Stomach (tissue), 4 donors: ENCODE data around the gene KCNAB1.

Experiments
- EP300 ChIP-seq: sonication (generic); formaldehyde crosslinking; IDR thresholded peaks from one replicate; pipeline ENCODE4 v1.6.1; 2017; ENCODE audit warnings: antibody characterized with exemption
- POLR2A ChIP-seq, 4 donors: fragments of 450-650 bp; IDR thresholded peaks; one replicate each; pipeline ENCODE4 v1.6.1; 2016; ENCODE audit warnings: antibody characterized with exemption in 4 of 4, control low read depth in 2 of 4, mild to moderate bottlenecking in 1 of 4, moderate library complexity in 1 of 4
- POLR2AphosphoS5 ChIP-seq, 3 donors: sonication (generic); formaldehyde crosslinking; IDR thresholded peaks; one replicate each; pipeline ENCODE4 v1.6.1; 2016; ENCODE audit warnings: antibody characterized with exemption in 3 of 3
- TF ChIP-seq, protein P1 (sequence below), 7 experiments: fragments of 450-650 bp in 4 of 7; fragments of 200-600 bp in 3 of 7; sonication (generic) in 3 of 7; IDR thresholded peaks; one replicate each; pipeline ENCODE4 v1.5.1; 2016 to 2019; ENCODE audit warnings: antibody characterized with exemption in 7 of 7, control low read depth in 2 of 7, mild to moderate bottlenecking in 1 of 7

GRCh38 chr3:156586905-156587759 is 466.8 kb downstream of the KCNAB1 start:
- TF ChIP-seq POLR2A (IDR thresholded peaks at IDR 0.05) (no peak), POLR2AphosphoS5 (IDR thresholded peaks at IDR 0.05) (no peak), EP300 (no peak)
- TF ChIP-seq, protein P1, sequence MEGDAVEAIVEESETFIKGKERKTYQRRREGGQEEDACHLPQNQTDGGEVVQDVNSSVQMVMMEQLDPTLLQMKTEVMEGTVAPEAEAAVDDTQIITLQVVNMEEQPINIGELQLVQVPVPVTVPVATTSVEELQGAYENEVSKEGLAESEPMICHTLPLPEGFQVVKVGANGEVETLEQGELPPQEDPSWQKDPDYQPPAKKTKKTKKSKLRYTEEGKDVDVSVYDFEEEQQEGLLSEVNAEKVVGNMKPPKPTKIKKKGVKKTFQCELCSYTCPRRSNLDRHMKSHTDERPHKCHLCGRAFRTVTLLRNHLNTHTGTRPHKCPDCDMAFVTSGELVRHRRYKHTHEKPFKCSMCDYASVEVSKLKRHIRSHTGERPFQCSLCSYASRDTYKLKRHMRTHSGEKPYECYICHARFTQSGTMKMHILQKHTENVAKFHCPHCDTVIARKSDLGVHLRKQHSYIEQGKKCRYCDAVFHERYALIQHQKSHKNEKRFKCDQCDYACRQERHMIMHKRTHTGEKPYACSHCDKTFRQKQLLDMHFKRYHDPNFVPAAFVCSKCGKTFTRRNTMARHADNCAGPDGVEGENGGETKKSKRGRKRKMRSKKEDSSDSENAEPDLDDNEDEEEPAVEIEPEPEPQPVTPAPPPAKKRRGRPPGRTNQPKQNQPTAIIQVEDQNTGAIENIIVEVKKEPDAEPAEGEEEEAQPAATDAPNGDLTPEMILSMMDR (IDR thresholded peaks at IDR 0.05): no peak
